ENCODE measurements around the gene QRSL1. TPM values are rescaled to one million over a fixed set of nuclear protein-coding genes. Genes with fewer than 3 reads are reported as not detected.
"Not testable (repeated sequence)": the region's sequence is repeated elsewhere in the genome, so short reads cannot be mapped to it uniquely, and the experiment has no call there.

The QRSL1 gene
- total and polyA plus RNA-seq, 7 donors, result 8.3 to 15.6 (median 9.4) TPM

DNA sequence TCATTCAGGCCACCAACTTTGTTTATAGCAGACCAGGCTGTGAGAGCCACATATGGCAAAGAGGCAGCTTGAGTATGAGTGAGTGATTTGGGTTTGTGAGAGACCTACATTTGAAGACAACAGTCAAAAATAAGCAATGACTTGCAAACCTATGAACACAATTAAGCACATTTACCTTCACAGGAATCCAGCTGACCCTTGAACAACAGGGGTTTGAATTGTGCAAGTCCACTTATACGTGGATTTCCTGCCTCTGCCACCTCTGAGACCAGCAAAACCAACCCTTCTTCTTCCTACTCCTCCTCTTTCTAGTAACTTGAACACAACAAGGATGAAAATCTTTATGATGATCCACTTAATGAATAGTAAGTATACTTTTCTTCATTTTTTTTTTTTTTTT, 10.2 kb upstream of the QRSL1 start:
- no peaks in the 10 kb centered on the region for H3K4me1 ChIP-seq
- no peak overlapping the region for H3K27ac ChIP-seq
- no peaks in the 10 kb centered on the region for H3K27me3 ChIP-seq
- no peak overlapping the region for H3K4me3 ChIP-seq
- WGBS, 2 donors, result 81 to 83% methylated on average over 1 of the region's 1 CpG
- TF ChIP-seq POLR2AphosphoS5 (IDR thresholded peaks at IDR 0.05) (no peak), POLR2A (IDR thresholded peaks at IDR 0.05) (no peak), EP300 (IDR thresholded peaks at IDR 0.05) (no peak)
- TF ChIP-seq, protein P1, sequence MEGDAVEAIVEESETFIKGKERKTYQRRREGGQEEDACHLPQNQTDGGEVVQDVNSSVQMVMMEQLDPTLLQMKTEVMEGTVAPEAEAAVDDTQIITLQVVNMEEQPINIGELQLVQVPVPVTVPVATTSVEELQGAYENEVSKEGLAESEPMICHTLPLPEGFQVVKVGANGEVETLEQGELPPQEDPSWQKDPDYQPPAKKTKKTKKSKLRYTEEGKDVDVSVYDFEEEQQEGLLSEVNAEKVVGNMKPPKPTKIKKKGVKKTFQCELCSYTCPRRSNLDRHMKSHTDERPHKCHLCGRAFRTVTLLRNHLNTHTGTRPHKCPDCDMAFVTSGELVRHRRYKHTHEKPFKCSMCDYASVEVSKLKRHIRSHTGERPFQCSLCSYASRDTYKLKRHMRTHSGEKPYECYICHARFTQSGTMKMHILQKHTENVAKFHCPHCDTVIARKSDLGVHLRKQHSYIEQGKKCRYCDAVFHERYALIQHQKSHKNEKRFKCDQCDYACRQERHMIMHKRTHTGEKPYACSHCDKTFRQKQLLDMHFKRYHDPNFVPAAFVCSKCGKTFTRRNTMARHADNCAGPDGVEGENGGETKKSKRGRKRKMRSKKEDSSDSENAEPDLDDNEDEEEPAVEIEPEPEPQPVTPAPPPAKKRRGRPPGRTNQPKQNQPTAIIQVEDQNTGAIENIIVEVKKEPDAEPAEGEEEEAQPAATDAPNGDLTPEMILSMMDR (IDR thresholded peaks at IDR 0.05), result no peak
- no peak for DNase-seq
- peaks cover 0 to 30% (median 0%) of the 10 kb centered on the region in 4 donors for H3K36me3 ChIP-seq
- H3K9me3 ChIP-seq, result no peaks in the 10 kb centered on the region
- intact Hi-C loops (cut with DNase I), result no loop called here

DNA sequence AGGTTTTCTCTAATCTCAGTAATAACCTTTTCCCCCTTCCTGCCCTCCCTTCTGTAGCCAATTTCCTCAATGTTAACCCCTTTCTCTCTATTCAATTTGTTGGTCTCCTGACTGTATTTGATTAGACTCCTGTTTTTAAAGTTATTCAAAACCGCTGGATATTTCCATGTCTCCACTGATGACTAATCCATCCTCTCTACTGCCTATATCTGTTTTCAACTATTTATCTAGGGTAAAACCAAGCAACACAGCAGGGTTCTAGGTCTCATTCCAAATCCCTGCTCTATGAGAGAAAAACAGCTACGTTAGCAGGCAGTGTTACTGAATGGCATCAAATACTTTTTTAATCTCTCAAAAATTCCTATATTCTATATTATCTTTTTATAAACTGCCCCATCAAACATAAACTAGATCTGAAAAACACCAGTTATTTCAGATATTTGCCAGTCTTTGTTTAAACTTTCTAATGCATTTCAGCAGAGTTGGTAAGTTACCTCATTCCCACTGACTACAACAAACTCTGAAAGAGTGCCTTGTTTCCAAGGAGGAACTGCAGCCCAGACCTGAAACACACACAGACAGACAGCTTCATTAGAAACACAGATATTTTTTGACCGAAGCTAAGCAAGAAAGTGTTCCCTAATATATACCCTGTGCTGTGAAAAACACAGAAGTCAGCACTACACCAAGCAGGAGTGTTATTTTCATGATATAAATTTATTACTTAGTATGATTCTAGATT, 8.3 kb upstream of the QRSL1 start:
- WGBS, 2 donors, result 93 to 96% methylated on average over 3 of the region's 3 CpGs
- peaks cover 0 to 22% (median 0%) of the 10 kb centered on the region in 4 donors for H3K36me3 ChIP-seq
- TF ChIP-seq EP300 (IDR thresholded peaks at IDR 0.05), result no peak
- no peak for TF ChIP-seq POLR2AphosphoS5 (IDR thresholded peaks at IDR 0.05)
- TF ChIP-seq POLR2A (IDR thresholded peaks at IDR 0.05), result no peak
- TF ChIP-seq, protein P1 (IDR thresholded peaks at IDR 0.05), result no peak
- no peaks in the 10 kb centered on the region for H3K27me3 ChIP-seq
- no peak overlapping the region for H3K27ac ChIP-seq
- no peak for DNase-seq
- H3K4me1 ChIP-seq, result no peaks in the 10 kb centered on the region
- H3K9me3 ChIP-seq, result no peaks in the 10 kb centered on the region
- intact Hi-C loops (cut with DNase I), result no loop called here
- H3K4me3 ChIP-seq, result no peak overlapping the region

DNA sequence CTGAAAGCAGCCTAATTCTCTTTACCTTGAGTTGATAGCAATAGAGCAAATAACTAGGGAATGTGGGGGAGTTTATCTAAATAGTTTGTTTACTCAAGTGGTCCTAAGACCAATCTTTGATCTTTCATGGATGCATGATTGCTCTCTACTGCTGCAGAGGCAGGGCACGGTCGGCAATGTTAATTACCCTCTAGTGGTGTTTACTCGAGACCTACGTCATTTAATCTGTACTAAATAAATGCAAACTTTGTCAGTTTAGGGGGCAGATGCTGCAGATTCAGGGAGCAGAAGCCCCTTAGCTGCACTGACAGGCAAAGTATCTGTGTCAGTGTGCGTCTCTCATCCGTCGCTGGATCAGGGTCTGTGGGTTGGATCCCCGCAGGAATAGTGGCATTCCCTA, 7.0 kb upstream of the QRSL1 start:
- DNase-seq, result no peak
- Histone ChIP-seq H3K36me3 (peaks cover 0 to 22% (median 0%) of the 10 kb centered on the region in 4 donors), H3K4me1 (no peaks in the 10 kb centered on the region), H3K4me3 (no peak overlapping the region), H3K9me3 (no peaks in the 10 kb centered on the region), H3K27me3 (no peaks in the 10 kb centered on the region), H3K27ac (no peak overlapping the region)
- intact Hi-C loops (cut with DNase I), result no loop called here
- TF ChIP-seq POLR2A (IDR thresholded peaks at IDR 0.05), result no peak
- TF ChIP-seq, protein P1 (IDR thresholded peaks at IDR 0.05), result no peak
- WGBS, 2 donors, result 88 to 95% methylated on average over 8 of the region's 8 CpGs

DNA sequence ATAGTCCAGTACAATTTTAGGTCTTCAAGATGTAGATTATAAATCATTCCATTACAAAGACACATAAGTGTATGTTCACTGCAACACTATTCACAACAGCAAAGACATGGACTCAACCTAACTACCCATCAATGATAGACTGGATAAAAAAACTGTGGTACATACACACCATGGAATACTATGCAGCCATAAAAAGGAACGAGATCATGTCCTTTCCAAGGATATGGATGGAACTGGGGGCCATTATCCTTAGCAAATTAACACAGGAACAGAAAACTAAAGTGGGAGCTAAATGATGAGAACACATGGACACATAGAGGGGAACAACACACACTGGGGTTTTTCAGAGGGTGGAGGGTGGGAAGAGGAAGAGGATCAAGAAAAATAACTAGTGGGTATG, 6.3 kb upstream of the QRSL1 start:
- TF ChIP-seq, protein P1 (IDR thresholded peaks at IDR 0.05), result no peak
- no peak for TF ChIP-seq EP300 (IDR thresholded peaks at IDR 0.05)
- no peak for TF ChIP-seq POLR2A (IDR thresholded peaks at IDR 0.05)
- no peak for TF ChIP-seq POLR2AphosphoS5 (IDR thresholded peaks at IDR 0.05)
- Histone ChIP-seq H3K4me1 (peaks cover 0 to 3% (median 1%) of the 10 kb centered on the region in 4 donors), H3K27me3 (no peaks in the 10 kb centered on the region), H3K4me3 (no peak overlapping the region), H3K27ac (no peak overlapping the region), H3K9me3 (no peaks in the 10 kb centered on the region), H3K36me3 (peaks cover 0 to 22% (median 0%) of the 10 kb centered on the region in 4 donors)
- intact Hi-C loops (cut with DNase I), result no loop called here
- DNase-seq, result no peak
- WGBS, 2 donors, result 90 to 95% methylated on average over 1 of the region's 1 CpG

DNA sequence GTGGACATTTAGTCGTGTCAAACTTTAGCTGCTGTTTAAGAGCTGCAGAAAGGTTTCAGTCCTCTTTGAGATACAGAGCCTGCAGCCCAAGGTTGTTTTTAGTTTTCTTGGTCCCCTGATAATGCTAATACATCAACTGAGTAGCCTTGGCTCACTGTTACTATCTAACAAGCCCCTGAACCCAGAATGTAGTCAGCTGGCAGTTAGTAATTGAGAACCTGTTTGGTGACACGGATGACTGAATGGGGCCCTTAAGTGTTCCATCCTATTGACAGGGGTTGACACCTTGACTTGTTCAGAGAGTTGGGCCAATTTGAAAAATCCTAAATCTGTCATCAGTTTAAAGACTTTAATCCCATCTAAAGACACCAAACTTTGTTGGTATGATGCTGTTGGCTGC, 2.9 kb upstream of the QRSL1 start:
- Histone ChIP-seq H3K9me3 (no peaks in the 10 kb centered on the region), H3K27ac (no peak overlapping the region), H3K4me1 (peaks cover 0 to 20% (median 14%) of the 10 kb centered on the region in 4 donors), H3K36me3 (peaks cover 0 to 10% (median 0%) of the 10 kb centered on the region in 4 donors), H3K27me3 (no peaks in the 10 kb centered on the region), H3K4me3 (no peak overlapping the region)
- intact Hi-C loops (cut with DNase I), result no loop called here
- 58 to 65% methylated on average over 2 of the region's 2 CpGs for WGBS, 2 donors
- no peak for TF ChIP-seq POLR2A (IDR thresholded peaks at IDR 0.05)
- TF ChIP-seq, protein P1 (IDR thresholded peaks at IDR 0.05), result no peak
- no peak for DNase-seq

DNA sequence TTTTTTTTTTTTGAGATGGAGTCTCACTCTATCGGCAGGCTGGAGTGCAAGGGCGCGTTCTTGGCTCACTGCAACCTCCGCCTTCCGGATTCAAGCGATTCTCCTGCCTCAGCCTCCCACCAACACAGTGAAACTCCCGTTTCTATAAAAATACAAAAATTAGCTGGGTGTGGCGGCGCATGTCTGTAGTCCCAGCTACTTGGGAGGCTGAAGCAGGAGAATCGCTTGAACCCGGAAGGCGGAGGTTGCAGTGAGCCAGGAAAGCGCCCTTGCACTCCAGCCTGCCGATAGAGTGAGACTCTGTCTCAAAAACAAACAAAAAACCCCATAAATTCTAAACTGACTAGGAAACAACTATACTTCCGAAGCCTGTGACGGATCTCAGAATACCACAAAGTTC, 1.6 kb upstream of the QRSL1 start:
- H3K4me1 ChIP-seq, result peaks cover 0 to 20% (median 14%) of the 10 kb centered on the region in 4 donors
- intact Hi-C loops (cut with DNase I); H3K4me3 ChIP-seq; H3K27ac ChIP-seq; DNase-seq; H3K9me3 ChIP-seq; H3K36me3 ChIP-seq; H3K27me3 ChIP-seq: not testable (repeated sequence)
- 81 to 88% methylated on average over 16 of the region's 16 CpGs for WGBS, 2 donors
